CD4-positive, alpha-beta T cell treated with Interleukin-1 beta for 1 hour (primary cell): Measurements from ENCODE around the gene LRTM1.

Experiments used
- DNase-seq, 2 donors: peaks; one replicate each; pipeline ENCODE4 v3.0.0-alpha.2; 2020 to 2022

Gene LRTM1

DNA sequence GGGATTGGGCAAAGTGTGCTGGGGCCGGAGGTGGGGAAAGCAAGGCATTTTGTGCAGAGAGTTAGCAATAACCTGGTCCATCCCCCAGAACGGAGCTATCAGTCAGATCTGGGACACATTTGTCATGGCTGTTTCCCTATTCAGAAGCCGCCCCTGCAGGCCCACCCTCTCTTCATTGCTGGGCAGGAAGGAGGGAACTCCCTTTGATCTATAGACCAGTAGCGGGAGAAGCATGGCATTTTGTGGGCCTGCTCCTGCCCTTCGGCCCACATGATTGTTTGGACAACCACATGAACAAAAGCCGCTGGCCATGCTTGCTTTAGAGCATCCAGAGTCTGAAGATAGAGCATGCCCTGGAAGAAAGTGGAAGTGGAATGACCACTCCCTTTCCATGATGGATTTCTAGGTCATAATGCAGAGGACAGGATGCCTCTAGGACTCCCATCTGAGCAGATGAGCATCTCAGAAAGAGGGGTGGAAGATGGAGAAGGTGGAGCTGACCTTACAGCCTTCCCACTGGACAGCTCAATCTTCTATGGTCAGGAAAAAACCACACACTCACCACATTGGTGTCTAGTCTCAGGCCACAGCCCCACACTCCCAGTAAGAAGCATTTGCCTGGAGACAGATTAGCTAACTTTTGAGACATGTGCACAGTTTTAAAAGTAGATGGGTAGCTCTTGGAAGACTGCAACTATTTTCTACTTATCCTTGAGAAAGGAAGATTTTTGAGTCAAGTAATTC, 11.9 kb upstream of the LRTM1 start:
- no peak for DNase-seq

DNA sequence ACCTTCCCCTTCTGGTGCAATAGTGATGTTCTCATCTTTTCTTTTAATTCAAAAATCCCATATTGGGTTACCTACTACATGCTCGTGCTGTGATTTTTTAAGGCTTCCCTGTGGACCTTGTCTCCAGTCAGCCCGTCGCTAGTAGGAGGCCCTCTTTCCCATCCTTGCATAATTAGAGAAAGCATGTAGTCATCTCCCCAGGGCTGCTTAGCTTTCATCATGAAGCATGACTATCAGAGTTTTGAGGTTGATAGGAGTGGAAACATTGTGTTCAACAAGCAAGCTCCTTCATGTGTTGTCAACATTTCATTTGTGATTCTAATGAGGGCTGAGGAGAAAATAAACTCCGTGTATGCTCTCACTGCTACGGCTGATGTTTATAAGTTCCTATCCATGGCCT, 8.7 kb upstream of the LRTM1 start:
- no peak for DNase-seq

DNA sequence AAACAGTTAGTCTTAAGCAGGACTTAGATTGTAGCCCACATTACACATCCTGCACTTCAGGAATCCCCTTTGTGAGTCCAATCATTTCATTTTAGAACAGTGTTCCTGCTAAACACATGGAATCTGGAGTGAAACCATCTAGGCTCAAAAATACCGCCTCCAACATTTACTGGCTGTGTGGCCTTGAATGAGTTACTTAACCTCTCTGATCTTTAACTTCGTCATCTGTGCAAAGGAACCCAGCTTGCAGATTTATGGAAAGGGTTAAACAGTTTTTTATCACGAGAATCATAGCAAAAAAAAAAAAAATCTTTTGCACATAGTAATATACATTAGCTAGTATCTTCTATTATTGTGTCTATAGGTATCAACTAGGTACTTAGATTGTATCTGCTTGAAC, 8.0 kb upstream of the LRTM1 start:
- DNase-seq = no peak

DNA sequence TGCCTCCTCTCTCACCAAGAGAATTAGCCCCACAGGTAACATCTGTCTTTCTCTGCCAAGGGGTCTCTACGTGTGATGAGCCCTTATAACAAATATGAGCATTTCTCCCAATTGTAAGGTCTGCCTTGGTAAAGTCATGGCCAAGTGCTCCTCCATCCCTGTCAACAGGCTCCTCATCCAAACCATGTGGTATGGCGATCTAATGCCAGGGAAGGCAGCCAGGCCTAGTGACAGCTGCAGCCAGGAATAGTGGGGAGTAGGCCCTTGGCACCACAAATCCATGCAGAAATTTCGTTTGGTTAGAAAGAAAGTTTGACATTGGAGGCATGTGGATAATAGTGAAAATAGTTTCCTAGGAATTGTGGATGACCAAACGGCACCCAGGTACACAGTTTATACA, 4.7 kb upstream of the LRTM1 start:
- DNase-seq = no peak

DNA sequence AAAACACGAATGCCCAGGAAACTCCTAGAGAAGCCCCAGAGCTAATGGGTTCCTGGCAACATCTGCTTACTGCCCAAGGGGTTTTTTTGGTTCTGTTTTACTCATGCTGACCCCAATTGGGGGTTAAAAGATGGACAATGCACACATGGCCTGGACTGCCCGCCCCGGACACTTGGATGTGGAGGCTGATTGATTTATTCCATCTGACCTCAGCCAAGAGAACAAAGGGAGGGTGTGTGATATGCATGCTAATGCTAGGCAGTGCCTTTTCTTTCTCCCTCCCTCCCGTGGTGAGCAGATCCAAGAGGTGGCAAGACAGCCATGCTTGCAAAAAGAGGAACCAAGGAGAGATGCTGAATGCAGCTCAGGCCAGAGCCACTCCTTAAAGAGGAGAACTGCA, 3.3 kb upstream of the LRTM1 start:
- DNase-seq = no peak

DNA sequence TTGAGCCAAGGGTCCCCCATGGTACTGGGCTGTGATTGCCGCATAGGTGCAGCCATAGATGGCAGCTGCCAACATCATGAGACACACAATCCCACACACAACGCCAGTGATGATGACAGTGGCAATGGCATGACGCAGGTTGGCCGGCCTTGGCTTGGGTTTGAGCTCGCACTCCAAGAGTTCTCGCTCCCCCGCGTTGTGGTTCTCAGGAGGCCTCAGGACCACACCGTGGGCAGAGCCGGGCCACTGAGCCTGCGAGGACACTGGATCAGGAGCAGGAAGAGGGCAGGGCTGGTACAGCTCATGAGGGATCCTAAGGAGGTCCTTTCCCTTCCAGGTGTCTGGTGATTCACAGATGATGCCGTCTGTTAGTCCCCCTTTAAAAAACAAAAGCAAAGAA, 9.3 kb downstream of the LRTM1 start:
- no peak for DNase-seq

DNA sequence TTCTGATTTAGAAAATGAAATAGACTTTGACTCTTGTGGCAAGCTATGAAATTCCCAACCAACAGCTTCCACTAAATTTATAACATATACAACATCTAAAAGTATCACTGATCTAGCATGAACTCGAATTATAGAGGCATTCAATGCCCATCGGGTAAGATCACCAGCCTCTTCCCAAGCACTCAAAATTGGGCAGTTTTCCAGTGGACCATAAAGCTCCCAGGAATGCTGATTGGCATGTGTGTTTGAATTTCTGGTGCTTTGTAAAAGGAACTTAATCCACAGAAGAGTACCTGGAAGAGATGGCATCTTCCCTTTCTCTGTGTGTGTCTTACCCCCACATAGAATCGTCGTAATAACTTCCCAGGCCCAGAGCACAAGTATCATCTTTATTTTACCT, 10.0 kb downstream of the LRTM1 start:
- DNase-seq = no peak

DNA sequence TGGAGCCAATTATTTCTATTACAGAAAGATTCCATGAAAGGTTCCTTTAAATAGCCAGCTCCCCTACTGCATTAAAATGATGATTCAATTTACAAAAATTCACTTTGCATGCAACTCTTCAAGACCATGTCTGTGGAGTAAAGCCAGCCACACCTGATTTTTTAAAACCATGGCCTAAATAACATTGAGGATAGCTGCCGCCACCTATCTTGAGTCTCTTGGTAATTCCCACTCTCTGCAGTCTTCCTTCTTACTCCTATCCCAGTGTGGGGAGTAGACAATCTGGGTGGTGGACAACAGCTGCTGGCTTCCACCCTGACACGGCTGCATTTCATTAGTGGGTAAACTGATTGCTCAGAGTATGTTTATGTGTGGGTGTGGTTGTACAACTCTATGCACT, 10.7 kb downstream of the LRTM1 start:
- no peak for DNase-seq

DNA sequence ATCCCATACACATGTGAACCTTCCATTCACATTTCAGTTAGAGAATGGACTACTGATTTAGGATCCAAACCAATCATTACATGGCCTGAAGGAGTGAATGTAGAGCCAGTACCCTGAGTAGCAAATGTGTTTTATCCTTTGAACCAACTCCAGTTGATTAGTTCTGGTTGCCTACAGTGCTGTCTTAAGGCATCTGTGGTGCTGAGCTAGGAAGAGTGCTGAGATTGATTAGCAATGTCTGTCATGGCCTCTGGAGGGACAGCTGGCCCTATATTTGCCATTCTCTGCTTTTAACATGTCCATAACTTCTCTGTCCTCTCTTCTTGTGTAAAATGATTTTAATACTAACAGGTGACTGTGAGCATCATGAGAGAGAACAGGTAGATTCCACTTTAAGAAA, 11.1 kb downstream of the LRTM1 start:
- DNase-seq = no peak

DNA sequence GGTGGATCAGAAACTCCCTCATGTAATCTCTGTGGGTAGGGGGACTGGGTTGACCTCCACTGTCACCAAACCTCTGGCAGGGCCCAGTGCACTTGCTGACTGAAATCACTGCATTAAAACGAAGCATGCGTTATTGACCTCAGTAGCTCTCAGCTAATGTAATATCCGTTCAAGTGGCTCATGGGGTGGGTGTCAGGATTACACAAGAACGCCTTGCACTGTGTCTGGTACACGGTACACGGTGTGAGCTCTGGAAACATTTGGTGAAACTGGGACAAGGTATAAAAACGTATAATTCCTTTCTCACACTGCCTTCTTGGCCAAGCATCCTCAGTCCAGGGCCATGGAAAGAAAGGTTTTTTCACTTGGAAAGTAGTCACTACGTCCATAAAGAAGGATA, 11.9 kb downstream of the LRTM1 start:
- DNase-seq = no peak

DNA sequence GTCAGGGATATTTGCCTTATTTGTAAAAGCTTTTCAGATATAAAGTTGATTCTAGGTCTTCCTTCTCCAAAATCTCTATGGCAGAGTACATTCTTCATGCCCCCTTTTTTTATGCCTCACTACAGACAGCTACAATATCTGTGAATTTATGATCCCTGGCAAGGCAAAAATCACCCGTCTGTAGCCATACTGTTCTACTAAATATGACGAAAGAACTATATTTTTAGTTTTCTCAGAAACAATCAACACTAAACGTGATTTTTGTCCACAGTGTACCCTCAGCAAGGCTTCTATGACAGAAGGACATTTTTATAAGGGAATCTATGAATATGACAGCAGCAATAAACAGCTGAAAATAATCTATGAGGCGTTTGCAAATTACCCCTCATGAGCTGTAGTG, 12.7 kb downstream of the LRTM1 start:
- no peak for DNase-seq

DNA sequence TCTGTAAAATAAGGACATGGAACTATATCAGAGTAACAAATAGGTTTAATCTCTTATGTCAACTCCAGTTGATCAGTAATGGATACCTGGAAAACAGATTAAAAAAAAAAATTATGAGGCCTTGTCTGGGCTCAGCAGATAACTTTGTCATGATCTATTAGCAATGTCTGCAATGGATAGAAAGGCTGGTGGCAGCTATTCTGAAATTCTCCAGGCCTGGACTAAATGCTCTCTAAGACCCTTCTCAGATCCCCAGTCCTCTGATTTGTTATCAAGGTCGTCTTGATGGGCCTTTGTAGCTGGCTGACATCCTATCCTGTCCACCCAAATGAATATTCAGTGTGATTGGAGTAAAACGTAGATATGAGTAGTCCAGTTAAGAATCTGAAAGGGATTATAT, 13.7 kb downstream of the LRTM1 start:
- no peak for DNase-seq

DNA sequence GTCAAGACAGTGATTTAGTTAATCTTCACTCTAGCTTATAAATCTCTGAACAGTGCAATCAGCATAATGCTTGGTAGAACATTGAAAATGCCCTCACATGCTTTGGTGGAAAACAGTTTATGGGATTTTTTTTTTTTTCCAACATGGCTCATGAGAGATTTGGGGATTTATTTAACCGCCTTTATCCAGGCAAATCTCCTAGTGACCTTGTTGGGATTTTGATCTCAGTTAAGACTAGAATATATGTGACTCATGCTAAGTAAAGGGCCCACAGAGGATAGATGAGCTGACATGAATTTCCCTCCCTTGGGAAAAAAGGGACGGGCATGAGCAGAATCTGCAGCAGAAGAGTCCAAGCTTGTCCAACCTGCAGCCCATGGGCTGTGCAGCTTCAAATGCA, 18.7 kb downstream of the LRTM1 start:
- DNase-seq = no peak

DNA sequence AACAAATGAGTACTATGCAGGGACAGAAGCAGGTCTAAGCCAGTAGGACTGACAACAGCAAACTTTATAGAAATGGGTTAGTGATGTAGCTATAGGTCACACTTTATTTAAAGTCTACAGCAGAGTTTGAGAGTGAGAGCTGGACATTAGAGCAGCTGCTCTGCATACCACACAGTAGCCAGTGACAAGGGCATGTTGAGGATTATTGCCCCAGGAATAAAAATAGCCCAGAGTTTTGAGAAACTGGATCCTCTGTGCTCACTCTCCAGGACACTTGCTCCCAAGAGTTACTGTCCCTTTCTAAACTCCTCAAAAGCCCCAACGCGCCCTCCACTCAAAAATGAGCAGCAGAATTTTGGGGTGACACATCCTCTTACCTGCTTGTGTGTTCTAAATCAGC, 21.1 kb downstream of the LRTM1 start:
- no peak for DNase-seq

DNA sequence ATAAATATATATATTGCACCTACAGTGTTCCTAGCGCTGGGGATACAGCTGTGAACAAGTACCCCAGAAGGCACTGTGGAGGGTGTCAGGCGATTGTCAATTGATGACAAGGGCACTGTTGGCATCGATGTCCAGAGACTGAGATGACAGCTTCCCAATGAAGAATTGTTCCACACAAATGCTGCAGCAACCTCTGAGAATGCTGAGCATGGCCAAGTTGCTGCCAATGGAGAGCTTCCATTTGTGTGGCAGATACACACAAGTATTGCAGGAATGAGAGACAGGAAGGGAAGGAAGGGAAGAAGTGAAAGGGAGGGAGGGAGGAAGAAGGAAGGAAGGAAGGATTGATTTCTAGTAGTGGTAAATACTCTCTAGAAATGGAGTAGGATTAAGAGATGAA, 21.9 kb downstream of the LRTM1 start:
- DNase-seq = no peak

DNA sequence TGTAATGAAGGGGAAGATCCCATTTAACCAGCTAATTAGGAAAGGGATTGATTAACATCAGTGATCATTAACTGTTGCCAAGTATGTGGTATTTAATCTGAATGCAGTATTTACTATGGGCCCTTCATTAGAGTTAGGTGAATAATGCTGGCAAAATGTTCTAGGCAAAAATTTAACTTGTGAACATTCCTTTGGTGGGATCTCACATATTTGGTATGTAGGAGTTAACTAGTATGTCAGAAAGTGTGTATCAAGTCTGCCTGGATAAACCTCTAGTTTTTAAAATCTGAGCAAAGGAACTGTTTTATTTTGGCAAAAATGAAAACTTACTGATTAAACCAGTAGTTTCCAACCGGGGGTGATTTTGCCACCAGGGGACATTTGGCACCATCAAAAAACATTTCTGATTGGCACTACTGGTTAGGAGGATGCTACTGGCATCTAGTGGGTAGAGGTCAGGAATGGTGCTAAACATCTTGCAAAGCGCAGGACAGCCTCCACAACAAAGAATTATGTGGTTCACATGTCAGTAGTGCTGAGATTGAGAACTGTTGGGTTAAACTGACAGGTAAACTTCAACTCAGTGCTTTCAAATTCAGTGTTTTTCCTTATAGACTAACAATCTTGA, 22.5 kb downstream of the LRTM1 start:
- no peak for DNase-seq

DNA sequence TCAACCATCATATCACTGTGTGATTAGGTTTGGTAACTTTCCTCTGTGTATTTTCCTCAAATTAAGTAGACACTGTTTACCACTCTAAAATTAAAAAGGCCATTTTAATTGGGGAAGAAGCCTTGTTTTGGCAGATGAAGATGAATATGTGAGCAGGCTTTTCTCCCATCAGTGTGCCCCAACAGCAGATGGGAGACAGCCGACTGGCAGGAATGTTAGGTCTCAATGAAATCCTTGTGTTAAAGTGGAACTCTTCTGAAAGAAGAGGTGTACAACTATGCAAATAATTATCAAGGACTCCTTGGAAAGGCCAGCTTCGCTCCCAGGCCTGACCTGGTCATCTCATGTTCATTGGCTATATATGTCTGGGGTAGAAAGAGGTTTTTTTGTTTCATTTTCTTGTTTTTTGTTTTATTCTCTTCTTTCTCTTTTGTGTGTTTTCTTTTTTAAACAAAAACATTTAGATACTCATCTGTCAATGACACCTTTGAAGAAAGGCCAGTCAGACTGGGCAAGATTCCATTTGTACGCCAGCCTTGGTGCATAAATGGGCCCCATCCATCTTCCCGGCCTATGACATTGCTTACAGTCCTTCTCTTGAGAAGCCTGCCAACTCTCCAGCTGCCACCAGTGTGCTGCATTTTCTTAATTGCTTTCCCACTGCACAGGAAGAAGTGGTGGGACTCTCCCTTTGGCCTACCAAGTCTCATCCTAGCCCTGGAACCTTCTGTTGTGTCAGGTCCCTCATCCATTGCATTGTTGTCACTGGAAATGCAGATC, 25.8 kb downstream of the LRTM1 start:
- no peak for DNase-seq

DNA sequence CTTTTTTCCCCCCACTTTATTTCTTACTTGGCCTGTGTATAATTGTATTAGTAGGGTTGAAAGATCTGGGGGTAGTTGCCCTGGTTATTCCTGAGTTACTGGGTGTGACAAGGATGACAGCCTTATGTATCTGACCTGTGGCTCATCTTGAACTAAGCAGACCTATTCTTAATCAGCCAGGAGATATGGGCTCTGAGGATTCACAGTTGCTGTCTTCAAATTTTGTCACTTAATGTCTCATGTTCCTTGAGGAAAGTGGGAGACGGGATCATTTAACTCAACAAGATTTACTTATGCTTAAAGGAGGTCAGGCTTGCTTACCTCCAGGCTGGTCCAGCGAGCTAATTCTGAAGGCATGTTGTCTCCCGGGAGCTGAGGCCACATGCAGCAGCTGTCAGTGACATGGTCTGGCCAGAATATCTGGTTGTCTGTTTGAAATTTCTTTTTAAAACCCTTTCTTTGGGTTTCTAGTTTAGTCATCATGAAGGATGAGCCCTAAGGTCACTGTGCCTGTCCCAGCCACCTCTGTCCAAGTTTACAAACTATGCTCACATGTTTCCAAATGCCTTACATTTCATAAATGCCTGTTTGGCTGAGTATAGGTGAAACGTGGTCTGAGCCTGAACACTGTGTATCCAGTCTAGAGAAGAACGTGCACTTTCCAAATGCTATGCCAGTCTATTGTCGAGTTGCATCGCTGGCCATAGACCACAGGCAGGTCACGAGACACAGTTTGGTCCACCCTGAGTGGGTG, 26.8 kb downstream of the LRTM1 start:
- no peak for DNase-seq

DNA sequence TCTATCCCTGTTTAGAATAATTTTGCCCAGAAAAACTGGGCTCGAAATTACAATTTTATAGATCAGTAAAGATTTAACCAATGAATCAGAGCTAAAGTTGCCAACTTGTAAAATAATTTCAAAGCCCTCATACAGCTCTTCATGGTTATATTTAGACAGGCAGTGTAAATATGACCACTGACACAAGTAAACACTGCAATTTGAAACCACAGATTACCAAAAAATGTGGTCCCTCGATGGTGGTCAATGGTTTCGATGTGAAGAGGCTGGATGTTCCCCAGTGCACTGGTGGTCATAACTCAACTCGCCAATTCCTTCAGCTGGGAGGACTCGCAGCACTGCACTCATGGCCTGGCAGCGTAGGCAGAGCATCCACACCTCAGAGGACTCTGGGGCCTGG, 28.6 kb downstream of the LRTM1 start:
- no peak for DNase-seq

DNA sequence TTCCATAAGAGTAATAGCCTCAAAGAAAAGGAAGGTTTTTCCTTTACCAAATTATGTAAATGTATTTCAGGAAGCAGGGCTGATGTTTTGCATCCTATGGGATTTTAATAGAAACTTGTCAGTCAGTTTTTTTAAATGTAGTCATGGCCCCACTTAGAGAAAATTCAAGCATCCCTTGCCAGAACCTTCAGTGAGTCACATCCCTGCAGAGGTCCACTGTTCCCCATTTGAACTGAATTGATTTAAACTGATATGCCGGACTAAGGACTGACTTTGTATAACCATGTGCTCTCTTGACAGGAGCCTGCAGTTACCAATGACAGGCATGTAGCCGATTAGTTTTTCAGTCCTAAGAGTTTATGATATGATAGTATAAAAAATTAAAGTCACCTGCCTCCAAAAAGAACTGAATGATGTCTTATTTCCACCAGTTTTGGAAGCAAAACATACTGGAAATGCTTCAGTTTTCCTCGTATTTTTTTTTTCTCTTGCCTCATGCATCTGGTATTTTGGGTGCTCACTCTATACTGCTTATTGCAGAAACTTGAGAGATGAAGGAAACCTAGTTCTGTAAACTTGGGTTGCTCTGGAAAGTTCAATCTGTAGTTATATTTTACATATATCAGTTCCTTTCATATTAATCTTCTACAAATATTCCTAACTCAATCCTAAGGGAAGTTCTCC, 30.7 kb downstream of the LRTM1 start:
- no peak for DNase-seq

DNA sequence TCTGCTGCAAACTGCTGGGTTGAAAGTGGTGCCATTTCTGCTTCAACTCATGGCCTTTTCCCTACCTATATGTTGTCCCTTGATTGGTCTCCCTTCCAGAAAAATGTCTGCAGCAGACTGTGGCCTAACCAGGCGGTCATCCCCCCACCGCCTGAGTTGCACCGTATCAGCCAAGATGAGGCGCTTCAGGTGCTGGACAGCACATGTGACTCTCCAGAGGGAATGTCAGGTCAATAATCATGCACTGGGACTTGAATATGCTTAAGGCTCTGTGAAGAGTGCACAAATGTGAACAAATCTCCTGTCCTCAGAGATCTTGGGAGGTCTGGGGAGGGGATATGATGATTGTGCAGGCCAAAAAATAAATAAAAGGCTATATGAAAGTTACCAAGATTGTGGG, 32.2 kb downstream of the LRTM1 start:
- no peak for DNase-seq

DNA sequence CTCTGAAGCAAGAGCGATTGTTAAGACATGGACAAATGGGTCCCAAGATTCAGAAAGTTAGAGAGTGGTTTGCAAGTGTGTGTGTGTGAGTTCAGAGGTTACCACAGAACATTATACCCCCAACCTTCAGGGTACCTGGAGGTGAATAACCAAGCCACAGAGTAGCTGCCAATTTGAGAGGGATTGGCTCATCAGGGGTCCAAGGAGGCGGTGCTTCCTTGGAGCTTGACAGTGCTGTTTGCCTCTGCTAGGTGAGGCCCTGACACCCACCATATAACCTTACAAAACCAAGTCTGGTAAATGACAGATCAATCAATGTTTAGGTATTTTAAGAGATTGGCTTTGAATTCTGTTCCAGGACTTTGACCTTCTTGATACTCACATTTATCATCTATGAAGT, 35.7 kb downstream of the LRTM1 start:
- no peak for DNase-seq

DNA sequence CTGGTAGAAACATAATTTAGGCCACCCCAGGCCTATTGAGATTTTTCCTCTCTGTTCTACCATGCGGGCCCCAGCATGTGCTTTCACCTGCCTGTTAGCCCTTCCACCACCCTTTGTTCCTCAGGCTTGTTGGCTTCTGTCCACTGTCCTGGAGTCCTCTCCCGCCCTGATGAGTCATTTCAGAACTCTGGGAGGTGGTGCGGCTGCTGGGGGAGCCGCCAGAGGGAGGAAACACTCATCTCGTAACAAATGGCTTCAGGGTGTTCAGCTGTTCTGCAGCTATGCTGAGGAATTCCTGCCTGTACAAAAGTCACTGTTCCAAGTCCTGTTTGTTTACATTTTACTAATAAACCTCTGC, 36.3 kb downstream of the LRTM1 start:
- DNase-seq = no peak
